MCF 10A (cell line): ENCODE results near the gene FER1L5. TPM values are rescaled to one million over a fixed set of nuclear protein-coding genes. Genes with fewer than 3 reads are reported as not detected.
A peak's percentile ranks its signal among the peaks of the same experiment; 100 is the strongest.

Experiments used
- BruUV-seq: library from RNA; stranded (reverse); fragments of 400-500 nt; replicated peaks from 2 replicates; lab custom pipeline; 2021; lab: Mats Ljungman, UMichigan
- CTCF ChIA-PET: fragments of 300-600 bp; sonication (Branson Sonifier 250); formaldehyde crosslinking; extraction: SDS; loops from one replicate; lab custom pipeline; 2021; ENCODE audit warnings: antibody characterized with exemption, inconsistent platforms; lab: Yijun Ruan, JAX
- POLR2A ChIA-PET: fragments of 300-600, 350-650 bp; sonication (Branson Sonifier 250); formaldehyde crosslinking; extraction: SDS; loops from one replicate; lab custom pipeline; 2020; ENCODE audit warnings: antibody characterized with exemption, inconsistent platforms; lab: Yijun Ruan, JAX
- DNase-seq: peaks from one replicate; pipeline ENCODE4 v3.0.0-alpha.2; 2018; ENCODE audit not compliant: unreplicated experiment
- H3K27ac Mint-ChIP-seq: one replicate; pipeline ENCODE4 v1.8.0; 2022; ENCODE audit warnings: mild to moderate bottlenecking, low read depth, mixed read lengths; ENCODE audit not compliant: unreplicated experiment
- H3K27me3 Mint-ChIP-seq: one replicate; pipeline ENCODE4 v1.8.0; 2022; ENCODE audit warnings: mixed read lengths; ENCODE audit not compliant: insufficient read depth, unreplicated experiment
- H3K36me3 Mint-ChIP-seq: one replicate; pipeline ENCODE4 v1.8.0; 2022; ENCODE audit warnings: mild to moderate bottlenecking, moderate library complexity, mixed read lengths; ENCODE audit not compliant: insufficient read depth, unreplicated experiment
- H3K4me1 Mint-ChIP-seq: one replicate; pipeline ENCODE4 v1.8.0; 2022; ENCODE audit warnings: mixed read lengths; ENCODE audit not compliant: insufficient read depth, unreplicated experiment
- H3K4me3 Mint-ChIP-seq: one replicate; pipeline ENCODE4 v1.8.0; 2022; ENCODE audit warnings: mild to moderate bottlenecking, moderate library complexity, mixed read lengths; ENCODE audit not compliant: unreplicated experiment
- H3K9me3 Mint-ChIP-seq: one replicate; pipeline ENCODE4 v1.8.0; 2022; ENCODE audit warnings: mixed read lengths; ENCODE audit not compliant: unreplicated experiment
- CTCF ChIP-seq: fragments of 200-600 bp; IDR thresholded peaks from one replicate; pipeline ENCODE4 v1.8.0; 2022; ENCODE audit warnings: antibody characterized with exemption, mild to moderate bottlenecking; ENCODE audit not compliant: unreplicated experiment
- intact Hi-C: fragments of 100-400 bp; cut with micrococcal nuclease; formaldehyde crosslinking; loops from 2 replicates; pipeline ENCODE4 v1.14.1; 2022
- total RNA-seq: library from RNA; stranded (reverse); gene quantifications from 2 replicates; pipeline ENCODE4 v1.2.3, GENCODE V29; 2022

The FER1L5 gene
- total RNA-seq, 1 experiment from 2014 or later = not detected

- H3K4me3 Mint-ChIP-seq = no peak overlapping the region
- TF ChIP-seq CTCF = no peak
- ChIA-PET POLR2A (interaction anchor here (0.7 to 1.8 kb wide), 3 partner anchors 23 to 100 kb away, joined by 3 to 4 read pairs (median 3); partner anchors contain the start of gene CNNM4), CTCF (interaction anchor here (0.6 to 0.9 kb wide), 4 partner anchors 107 to 741 kb away, joined by 3 to 4 read pairs (median 3); no protein-coding TSS in a partner anchor)
- no peak for DNase-seq
- no peaks in the 10 kb centered on the region for H3K9me3 Mint-ChIP-seq
- H3K4me1 Mint-ChIP-seq = peaks cover 5% of the 10 kb centered on the region
- no peaks in the 10 kb centered on the region for H3K27me3 Mint-ChIP-seq
- peaks cover 45% of the 10 kb centered on the region for H3K36me3 Mint-ChIP-seq
- H3K27ac Mint-ChIP-seq = peak overlapping the region; percentile 49
- no TSS peak for BruUV-seq
- intact Hi-C loops = loop anchor here (10.0 kb wide), 2 partner anchors 67 to 73 kb away; no protein-coding TSS in a partner anchor
Observed at GRCh38 chr2:96737831-96738230, 95.3 kb downstream of the FER1L5 start.

GRCh38 chr2:96739076-96739632 is 96.6 kb downstream of the FER1L5 start:
- BruUV-seq = TSS peak; percentile 43
- peaks cover 5% of the 10 kb centered on the region for H3K4me1 Mint-ChIP-seq
- TF ChIP-seq CTCF = no peak
- peak overlapping the region; percentile 96 for H3K4me3 Mint-ChIP-seq
- no peaks in the 10 kb centered on the region for H3K9me3 Mint-ChIP-seq
- no peaks in the 10 kb centered on the region for H3K27me3 Mint-ChIP-seq
- ChIA-PET CTCF (interaction anchor here (0.6 to 1.2 kb wide), 4 partner anchors 22 to 563 kb away, joined by 3 to 6 read pairs (median 3); partner anchors contain the start of gene CNNM4), POLR2A (interaction anchor here (0.6 to 1.8 kb wide), 6 partner anchors 11 to 1701 kb away, joined by 3 to 4 read pairs (median 3); no protein-coding TSS in a partner anchor)
- no peak for DNase-seq
- peak overlapping the region; percentile 97 for H3K27ac Mint-ChIP-seq
- intact Hi-C loops = loop anchor here (10.0 kb wide), 2 partner anchors 66 to 74 kb away; no protein-coding TSS in a partner anchor
- H3K36me3 Mint-ChIP-seq = peaks cover 32% of the 10 kb centered on the region

- Mint-ChIP-seq H3K27ac (peak within 1 kb of the TSS; percentile 97), H3K4me1 (peaks cover 5% of the 10 kb centered on the region), H3K9me3 (no peaks in the 10 kb centered on the region), H3K36me3 (peaks cover 25% of the 10 kb centered on the region), H3K4me3 (peak within 1 kb of the TSS; percentile 96), H3K27me3 (no peaks in the 10 kb centered on the region)
- POLR2A ChIA-PET = interaction anchor here (0.6 to 1.8 kb wide), 12 partner anchors 12 to 1700 kb away, joined by 3 to 4 read pairs (median 3); partner anchors contain the start of genes CNNM3 and CNNM4
- CTCF ChIA-PET = interaction anchor here (0.6 to 1.2 kb wide), 3 partner anchors 9 to 124 kb away, joined by 3 to 6 read pairs (median 4); partner anchors contain the start of gene CNNM4
- no peak for TF ChIP-seq CTCF
- peak; percentile 98 for DNase-seq
- BruUV-seq = no TSS peak
- intact Hi-C loops = loop anchor here (2.0 to 10.0 kb wide), 3 partner anchors 21 to 75 kb away; partner anchors contain the start of gene CNNM4
Observed at GRCh38 chr2:96739633-96740428, 97.3 kb downstream of the FER1L5 start, which contains the start of gene LMAN2L. LMAN2L (minus strand) TSS chr2:96740064; CDS start chr2:96740040, 24 bp downstream.
